Muscle of arm (tissue), 12 donors: Measurements from ENCODE around the gene GRB10. TPM values are rescaled to one million over a fixed set of nuclear protein-coding genes. Genes with fewer than 3 reads are reported as not detected.

Source experiments
- DNase-seq: peaks from one replicate; pipeline ENCODE4 v3.0.0-alpha.2; 2013
- polyA plus RNA-seq, 12 donors: library from polyadenylated mRNA; unstranded; fragments of 120-200 nt; gene quantifications; one replicate each; pipeline ENCODE4 v1.2.1, GENCODE V29; 2013; ENCODE audit not compliant: insufficient read length in 12 of 12

The GRB10 gene
- polyA plus RNA-seq, 12 donors: 5.0 to 27.3 (median 15.7) TPM; not detected in 1

DNA sequence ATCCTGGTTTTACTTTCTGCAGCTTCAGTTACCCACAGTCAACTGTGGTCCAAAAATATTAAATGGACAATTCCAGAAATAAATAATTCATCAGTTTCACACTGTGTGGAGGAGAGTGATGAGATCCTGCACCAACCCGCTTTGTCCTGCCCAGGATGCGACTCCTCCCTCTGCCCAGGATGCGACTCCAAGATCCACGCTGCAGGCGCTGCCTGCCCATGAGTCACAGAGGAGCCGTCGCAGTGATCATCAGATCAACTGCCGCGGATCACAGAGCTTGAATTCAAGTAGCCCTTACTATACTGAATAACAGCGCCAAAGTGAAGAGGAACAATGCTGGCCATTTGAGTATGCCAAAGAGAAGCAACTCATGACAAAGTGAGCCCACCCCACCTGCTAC is 61.5 kb downstream of the GRB10 start:
- no peak for DNase-seq

DNA sequence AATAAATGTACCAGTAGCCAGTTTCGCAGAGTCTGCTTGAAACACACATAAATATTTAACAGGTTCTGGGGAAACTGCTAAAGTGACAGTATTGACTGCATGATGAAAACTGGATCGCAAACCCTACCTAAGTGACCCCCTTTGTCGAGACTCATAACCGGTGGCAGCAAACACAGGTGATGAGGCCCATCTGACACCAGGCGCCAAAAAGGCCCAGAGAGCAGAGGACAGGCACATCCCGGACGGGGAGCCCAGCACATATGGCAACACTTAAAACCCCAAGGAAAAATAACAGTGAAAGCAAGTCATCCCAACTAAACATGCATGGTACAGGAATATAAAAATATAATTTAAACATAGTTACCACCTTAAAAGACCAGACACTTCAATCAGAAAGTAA is 62.4 kb downstream of the GRB10 start:
- DNase-seq: no peak

DNA sequence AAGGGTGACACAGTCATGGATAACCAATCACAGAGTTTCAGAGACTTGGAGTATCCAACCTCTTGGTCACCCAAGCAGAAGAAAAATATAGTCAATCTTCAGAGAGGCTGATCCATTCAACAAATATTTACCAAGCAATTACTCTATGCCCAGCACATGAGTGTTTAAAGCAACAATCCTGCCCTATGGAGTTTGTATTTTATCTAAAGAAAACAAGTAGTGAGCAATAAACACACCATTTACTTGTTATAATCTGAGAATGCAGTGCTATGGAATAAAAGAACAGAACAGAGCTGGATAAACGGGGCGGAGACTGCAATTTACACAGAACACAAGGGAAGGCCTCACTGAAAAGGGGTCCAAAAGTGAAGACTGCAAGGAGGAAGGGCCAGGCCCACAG is 63.8 kb downstream of the GRB10 start:
- DNase-seq: no peak

DNA sequence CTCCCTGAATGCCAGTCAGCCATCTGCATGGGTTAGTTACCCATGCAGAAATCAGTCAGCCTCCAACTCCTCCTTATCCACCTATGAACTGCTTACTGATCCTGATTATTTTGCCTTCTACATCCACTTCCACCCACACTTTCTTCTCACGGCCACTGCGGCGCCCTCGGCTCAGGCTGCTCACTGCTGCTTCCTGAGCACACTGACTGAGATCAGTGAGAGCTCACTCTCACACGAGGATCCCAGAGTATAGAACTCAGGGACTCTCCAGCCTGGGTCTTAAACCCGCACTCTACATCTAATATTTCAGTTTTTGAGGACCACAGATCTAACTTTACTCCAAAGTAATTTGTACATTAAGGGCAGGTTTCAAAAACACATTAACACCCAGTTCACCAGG is 64.4 kb downstream of the GRB10 start:
- no peak for DNase-seq

DNA sequence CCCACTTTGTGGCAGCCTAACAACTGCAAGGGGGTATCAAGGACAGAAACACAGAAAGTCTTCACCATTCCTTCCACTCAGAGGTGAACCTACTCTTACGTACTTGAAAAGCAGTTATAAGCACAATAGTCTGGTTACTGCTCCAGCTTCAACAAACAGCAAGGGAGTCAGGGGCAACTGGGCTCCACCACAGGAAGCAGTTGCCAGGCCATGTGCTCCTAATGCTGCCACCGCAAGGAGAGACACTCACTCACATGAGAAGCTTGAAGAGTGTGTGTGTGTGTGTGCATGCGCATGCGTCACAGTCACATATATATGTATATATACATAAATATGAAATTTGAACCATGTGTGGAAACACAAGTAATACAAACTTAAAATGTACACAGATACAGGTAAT is 65.5 kb downstream of the GRB10 start:
- no peak for DNase-seq

DNA sequence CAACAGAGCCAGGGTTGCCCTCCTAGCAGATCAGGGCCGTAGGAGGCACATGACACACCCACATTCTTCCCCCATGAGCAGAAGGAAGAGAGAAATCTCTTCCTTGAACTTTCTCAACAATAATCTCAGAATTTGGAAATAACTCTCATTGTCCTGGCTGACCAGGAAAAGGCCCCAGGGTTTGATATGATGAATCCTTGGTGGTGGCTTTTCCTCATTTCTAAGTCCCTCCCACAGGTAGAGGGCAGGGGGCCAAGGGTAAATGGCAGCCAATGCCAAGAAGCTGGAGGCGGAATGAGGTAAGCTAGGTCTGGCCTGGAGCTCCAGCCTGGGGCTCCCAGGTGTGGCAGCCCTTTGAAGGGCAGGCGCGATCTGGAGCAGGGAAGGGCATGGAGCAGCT is 67.8 kb downstream of the GRB10 start:
- DNase-seq: no peak

DNA sequence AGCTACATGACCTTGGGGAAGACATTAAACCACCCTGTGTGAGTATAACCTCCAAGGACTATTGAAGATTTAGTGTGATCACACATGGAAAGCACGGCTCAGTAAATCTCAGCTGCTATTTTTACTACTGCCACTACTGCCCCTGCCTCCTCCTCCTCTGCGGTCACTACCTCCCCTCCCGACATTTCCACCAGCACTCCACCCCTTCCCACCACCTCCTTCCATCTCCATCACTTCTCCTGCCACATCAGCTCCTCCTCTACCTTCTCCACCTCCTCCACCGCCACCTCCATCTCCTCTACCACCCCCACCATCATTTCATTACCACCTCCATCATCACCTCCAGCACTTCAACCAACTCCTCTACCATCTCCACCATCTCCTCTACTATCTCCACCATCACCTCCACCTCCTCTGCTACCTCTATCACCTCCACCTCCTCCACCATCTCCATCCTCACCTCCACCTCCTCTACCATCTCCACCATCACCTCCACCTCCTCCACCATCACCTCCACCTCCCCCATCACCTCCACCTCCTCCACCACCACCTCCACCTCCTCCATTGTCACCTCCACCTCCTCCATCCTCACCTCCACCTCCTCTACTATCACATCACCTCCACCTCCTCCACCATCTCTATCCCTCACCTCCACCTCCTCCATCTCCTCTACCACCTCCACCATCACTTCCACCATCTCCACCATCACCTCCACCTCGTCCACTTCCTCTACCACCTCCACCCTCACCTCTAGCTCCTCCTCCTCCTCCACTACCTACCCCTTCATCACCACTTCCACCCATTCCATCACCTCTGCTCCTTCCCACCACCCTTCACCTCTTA is 69.4 kb downstream of the GRB10 start:
- DNase-seq: no peak

DNA sequence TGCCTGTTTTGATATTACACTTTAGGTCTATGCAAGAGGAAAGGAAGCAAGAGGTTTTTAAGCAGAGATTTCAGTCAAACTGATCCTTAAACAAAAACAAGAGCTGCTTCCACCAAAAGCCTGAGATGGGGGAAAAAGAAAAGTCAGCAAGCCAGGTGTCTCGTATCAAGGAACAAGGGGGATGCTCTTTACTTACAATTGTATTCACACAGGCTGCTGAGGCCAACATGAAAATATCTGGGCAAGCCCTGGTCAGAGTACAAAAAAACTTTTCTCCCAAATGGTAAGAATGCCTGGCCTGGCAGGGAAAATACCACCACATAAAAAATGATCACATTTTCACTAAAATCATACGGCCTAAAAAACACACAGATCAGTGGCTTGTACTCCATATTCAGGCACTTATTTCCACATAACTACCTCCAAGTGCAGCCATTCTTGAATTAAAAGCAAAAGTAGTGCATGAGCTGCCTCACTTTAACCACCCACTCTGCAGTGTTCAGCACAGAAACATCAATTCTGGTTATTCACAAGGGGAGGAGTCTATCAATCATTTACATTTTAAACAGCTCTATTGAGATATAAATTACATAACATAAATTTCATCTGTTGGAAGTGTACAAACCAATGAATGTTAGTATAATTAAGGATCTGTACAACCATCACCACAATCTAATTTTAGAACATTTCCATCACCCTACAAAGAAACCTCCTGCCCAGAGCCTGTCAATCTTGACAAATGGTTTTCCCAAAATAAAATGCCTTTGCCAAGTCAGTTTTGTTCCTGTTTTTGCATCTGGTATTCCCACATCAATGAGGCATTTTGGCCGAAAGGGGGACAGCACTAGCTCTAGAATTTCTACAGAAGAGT is 70.2 kb downstream of the GRB10 start:
- DNase-seq: no peak

DNA sequence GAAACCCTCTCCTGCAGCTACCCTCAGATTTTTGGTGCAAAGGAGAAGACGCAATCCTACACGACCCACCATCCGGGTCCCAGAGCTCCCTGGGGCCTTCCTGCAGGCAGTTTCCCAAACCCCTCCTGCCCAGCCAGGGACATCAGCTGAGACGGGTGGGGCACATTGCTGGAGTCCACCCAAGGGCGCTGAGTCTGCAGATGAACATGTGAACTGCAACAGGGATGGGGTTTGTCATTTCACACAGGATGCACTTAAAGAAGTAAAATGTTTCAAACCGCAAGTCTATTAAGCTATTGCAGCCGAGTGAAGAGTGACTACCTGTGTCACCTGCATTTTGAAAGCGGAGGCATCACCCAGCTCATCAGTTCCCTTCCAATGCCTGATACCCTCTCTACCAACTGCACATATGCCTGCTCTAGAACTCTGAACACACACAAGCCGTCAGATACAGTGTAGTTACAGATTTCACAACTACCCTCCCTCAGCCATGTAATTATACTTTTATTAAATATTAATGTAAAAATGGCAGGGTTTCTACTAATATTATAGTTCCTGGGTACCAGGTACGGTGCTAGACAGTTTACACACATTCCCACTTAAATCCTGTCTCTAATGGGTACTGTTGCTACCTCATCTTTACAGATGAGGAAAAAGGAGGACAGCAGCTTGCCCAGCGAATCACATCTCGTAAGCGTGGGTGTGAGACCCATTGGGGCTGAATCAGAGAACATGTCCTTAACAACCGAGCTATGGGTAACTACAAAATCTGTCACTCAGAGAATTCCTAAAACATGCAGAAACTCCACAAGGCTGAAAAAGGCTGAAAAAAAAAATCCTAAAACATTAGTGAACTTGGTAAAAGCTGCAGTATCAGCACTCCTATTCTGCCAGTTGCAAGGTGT is 71.2 kb downstream of the GRB10 start:
- DNase-seq: no peak

DNA sequence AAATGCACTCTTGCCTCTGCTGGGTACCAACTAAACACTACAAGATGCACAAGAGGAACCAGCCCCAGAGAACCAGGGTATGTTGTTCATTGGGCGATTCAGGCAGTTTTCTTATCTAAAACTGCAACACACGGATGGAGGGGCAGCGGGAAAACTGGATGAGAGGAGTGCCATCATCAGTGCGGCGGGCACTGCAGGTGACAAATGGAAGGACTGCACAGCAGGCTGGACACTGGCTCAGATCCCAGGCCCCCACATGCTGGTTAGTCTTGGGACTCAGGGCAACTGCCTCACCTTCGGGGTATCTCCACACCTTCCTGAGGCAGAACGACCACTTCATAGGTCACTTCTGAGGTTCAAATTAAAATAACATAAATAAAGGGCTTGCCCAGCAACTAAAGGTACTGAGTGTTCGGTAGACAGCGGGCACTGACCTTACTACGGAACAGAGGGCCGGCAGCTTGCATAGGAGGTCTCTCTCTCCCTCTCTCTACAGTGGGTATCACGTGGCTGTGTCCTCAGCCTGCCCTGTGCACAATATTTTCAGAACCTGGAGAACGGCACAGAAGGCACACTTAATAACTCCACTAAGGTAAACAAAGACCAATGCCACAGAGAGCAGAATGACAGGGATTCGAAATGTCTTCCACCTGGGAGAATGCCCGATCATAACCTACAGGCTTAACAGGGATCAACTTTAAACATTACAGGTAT is 72.1 kb downstream of the GRB10 start:
- DNase-seq: no peak

DNA sequence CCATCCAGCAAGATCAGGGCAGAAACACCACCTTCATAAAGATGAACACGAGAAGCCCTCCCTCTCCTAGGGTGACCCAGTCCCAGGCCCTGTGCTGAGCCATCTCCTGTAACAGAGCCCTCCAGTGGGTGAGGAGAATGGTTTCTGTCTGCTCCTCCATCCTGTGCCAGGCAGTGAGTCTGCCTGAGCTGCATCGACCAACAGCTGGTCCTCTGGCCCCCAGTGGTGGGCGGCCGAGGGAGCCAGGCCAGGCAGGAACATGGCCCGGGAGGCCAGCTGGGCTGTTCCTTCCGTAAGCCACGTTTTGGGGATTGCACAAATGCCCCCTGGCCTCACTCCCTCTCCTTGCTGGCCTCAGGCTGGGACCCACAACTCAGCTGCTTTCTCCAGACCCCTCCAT is 73.5 kb downstream of the GRB10 start:
- no peak for DNase-seq

DNA sequence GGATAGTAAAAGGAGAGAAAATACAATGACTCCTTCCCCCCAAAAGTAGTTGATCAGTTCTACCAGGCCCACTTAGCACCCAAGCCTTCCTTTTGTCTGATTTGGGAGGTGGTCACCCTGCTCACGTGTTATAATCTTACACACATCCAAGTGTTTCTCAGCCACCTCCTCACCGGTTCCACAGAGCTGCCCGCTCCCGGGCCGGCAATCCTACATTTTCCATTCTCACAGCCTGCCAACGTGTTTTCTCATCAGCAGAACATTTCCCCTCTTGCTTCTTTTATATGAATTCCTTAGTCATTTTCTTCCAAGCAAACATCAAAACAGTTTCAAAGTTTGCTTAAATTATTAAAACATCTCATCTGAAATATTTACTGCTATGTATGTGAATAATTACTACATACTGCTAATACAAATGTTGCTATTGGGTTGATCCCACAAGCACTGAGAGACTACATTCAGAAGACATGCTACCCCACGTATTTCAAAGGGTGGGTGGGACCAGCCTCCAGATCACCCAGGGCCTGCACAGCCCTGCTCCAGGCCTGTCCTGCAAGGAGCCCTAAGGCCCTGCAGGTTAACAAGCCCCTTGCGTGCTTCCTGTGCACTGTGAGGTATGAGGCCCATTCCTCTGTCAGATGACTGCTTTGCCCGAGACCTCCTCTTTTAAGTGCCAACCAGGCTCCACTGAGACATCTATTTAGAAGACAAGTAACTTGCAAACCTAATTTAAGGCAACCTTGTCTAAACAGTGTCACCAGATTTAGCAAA is 75.3 kb downstream of the GRB10 start:
- peak; percentile 43 for DNase-seq

DNA sequence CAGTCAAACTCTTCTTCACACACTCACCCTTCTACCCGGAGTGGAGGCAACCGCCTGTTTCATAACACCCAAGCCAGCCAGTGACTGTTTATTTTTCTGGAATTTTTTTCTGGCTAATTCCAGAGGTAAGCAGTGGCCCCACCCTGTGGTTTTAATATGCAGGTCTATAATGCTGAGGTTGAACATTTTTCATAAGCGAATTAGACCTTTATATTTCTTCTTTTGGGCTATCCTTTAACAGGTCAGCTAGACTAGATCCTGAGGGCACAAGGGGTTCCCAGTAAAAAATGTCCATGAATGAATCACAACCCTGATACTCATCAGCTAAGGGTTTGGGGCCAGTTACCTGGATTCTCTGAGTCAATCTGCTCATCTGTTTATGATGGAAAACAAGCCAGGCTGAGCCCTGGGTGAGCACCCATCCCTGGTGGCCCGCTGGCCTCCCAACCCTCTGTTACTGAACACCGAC is 76.2 kb downstream of the GRB10 start:
- no peak for DNase-seq

DNA sequence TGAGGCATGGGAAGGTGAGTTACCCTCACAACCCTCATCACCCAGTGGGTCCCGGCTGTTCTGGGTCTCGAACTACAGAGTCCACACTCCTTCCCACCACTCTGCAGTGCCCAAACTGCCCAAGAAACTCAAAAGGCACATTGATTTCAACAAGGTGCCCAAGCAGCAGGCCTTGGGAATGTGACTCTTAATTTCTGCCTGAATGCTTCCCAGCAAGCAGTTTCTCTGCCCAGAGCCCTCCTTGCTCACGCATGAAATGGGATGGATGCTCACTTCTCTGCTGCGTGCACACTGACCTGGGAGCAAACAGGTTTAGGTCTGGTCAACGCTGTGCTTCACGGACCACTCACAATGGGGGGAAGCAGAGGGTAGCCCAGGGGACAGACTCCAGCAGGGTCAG is 77.9 kb downstream of the GRB10 start:
- DNase-seq: no peak

DNA sequence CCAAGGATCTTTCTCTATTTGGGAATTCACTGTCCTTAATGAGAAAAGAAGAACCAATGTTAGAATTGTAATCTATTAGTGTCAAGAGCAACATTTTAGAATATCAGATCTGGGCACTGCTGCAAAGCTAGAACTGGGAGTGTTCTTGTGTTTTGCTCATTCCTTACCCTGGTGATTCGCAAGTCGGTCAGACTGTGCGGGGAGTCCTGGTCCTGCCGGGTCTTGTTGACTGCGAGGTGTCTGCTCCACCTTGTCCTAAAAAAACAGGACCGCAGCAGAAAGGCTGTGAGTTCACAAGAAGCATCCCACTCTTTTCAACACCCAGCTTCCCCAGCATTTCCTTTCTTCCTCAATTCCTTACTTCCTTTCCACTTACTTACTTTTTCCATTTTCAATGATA is 79.0 kb downstream of the GRB10 start:
- no peak for DNase-seq

DNA sequence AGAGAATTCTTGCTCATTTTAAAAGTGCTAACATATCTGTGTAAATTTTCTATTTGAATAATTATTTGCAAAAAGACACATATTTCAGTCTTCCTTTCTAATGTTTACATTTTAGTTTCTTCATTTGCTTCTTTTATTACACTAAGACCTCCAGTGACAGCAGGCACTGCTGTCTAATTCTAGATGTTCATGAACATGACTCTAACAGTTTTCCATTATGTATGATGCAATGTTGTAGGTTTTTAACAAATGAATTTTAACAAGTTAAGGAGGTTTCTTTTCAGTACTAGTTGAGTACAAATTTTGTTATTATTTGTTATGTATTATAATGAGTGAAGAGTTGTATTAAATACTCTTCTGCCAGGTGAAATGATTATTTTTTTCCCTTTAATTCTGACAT is 83.6 kb downstream of the GRB10 start:
- DNase-seq: no peak

DNA sequence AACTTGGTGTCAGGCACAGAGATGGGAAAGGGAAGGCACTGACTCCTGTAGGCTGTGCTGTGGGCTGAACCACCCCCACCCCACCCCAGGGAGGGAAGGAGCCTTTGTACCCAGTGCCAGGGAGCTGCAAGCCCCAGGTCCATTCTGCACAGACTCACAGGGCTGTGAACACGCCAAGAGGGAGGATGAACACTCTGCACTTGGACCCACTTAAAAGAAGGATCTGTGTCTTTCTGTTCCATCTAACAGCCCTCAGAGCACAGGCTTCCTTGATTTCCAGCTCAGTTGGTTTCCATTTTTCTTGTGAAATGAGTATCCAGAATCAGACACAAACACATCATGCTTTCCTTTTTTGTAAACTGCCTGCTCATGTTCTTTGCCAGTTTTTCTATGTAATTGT is 84.9 kb downstream of the GRB10 start:
- DNase-seq: no peak

DNA sequence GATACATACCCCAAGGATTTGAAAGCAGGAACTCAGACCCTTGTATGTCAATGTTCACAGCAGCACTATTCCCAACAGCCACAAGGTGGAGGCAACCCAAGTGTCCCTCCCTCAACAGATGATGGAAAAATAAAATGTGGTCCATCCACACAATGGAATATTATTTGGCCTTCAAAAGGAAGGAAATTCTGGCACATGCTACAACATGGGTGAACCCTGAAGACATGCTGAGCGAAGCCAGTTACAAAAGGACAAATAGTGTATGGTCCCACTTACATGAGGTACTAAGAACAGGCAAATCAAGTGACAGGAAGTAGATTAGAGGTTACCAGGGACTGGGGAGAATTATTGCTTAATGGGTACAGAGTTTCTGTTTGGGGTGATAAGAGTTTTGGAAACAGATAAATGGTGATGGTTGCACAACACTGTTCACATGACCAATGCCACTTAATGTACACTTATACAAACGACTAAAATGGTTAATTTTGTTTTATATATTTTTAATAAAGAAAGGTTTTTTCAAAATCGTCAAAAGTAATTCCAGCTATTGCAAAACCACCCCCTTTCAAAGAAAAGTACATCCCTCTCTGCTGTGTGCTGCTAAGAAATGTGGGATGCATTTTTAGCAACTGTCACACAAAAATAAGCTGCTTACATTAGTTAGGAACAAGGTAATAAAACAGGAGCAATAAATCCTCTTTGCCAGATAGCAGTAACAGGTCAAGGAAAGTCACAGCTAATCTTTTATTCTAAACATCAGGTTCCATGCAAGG is 85.7 kb downstream of the GRB10 start:
- no peak for DNase-seq

DNA sequence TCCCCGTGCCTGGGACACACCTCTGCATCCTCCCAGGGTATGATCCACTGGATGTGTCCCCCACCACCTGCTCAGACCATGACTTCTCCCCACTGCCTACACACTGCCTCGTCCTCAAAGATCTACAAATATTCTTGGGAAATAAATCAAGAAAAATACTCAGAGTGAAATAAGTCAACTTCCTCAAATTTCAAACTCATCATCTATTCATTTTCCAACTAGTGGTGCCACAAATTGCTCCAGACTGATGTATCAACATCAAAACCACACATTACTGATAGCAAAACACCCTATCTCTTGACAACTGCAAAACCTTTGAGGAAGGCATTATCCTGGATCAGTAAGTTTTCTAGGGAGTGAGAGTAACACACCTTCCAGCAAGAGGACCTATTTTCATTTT is 87.7 kb downstream of the GRB10 start:
- no peak for DNase-seq
